HepG2 (cell line): ENCODE results near the gene ZG16. TPM values are rescaled to one million over a fixed set of nuclear protein-coding genes. Genes with fewer than 3 reads are reported as not detected.

Experiments used
- CBFB ChIP-seq: sonication (generic); formaldehyde crosslinking; IDR thresholded peaks from 2 replicates; pipeline ENCODE4 v1.4.0; 2020; ENCODE audit warnings: missing genetic modification reagents
- HES4 ChIP-seq: sonication (generic); formaldehyde crosslinking; IDR thresholded peaks from 2 replicates; pipeline ENCODE4 v1.9.0; 2021; ENCODE audit warnings: mild to moderate bottlenecking, missing genetic modification reagents, borderline replicate concordance
- RBM39 ChIP-seq: fragments of 200-400 bp; formaldehyde crosslinking; IDR thresholded peaks from one replicate; pipeline ENCODE4 v1.6.1; 2018; ENCODE audit warnings: antibody characterized with exemption, mild to moderate bottlenecking, low read depth, low read length; ENCODE audit not compliant: poor library complexity, severe bottlenecking
- SYNCRIP ChIP-seq: fragments of 200-400 bp; formaldehyde crosslinking; IDR thresholded peaks from 2 replicates; pipeline ENCODE4 v1.6.1; 2018; ENCODE audit warnings: mild to moderate bottlenecking, low read depth, low read length; ENCODE audit not compliant: insufficient read depth
- TARDBP ChIP-seq: sonication (generic); formaldehyde crosslinking; IDR thresholded peaks from 2 replicates; pipeline ENCODE4 v1.8.0; 2022; ENCODE audit warnings: mild to moderate bottlenecking, missing genetic modification reagents
- TEAD3 ChIP-seq: optimal IDR thresholded peaks from 2 replicates; pipeline ENCODE3; 2016; ENCODE audit warnings: borderline replicate concordance
- ZBTB38 ChIP-seq: sonication (generic); formaldehyde crosslinking; IDR thresholded peaks from 2 replicates; pipeline ENCODE4 v1.5.1; 2020; ENCODE audit warnings: mild to moderate bottlenecking, missing genetic modification reagents
- ZMYM2 ChIP-seq: sonication (generic); formaldehyde crosslinking; IDR thresholded peaks from 2 replicates; pipeline ENCODE4 v1.8.0; 2022; ENCODE audit warnings: mild to moderate bottlenecking, missing genetic modification reagents
- ZNF160 ChIP-seq: sonication (generic); formaldehyde crosslinking; IDR thresholded peaks from 2 replicates; pipeline ENCODE4 v1.8.0; 2022; ENCODE audit warnings: mild to moderate bottlenecking, inconsistent platforms, missing genetic modification reagents
- ZNF225 ChIP-seq: sonication (generic); formaldehyde crosslinking; IDR thresholded peaks from 2 replicates; pipeline ENCODE4 v1.4.0; 2020; ENCODE audit warnings: mild to moderate bottlenecking, missing genetic modification reagents
- ZNF333 ChIP-seq: sonication (generic); formaldehyde crosslinking; IDR thresholded peaks from 2 replicates; pipeline ENCODE4 v1.4.0; 2020; ENCODE audit warnings: mild to moderate bottlenecking, missing genetic modification reagents, borderline replicate concordance
- ZNF703 ChIP-seq: sonication (generic); formaldehyde crosslinking; IDR thresholded peaks from 2 replicates; pipeline ENCODE4 v1.5.1; 2020; ENCODE audit warnings: missing genetic modification reagents, mild to moderate bottlenecking, moderate library complexity, borderline replicate concordance
- ZNF724P ChIP-seq: sonication (generic); formaldehyde crosslinking; IDR thresholded peaks from 2 replicates; pipeline ENCODE4 v1.8.0; 2022; ENCODE audit warnings: missing genetic modification reagents, borderline replicate concordance
- ZNF761 ChIP-seq: sonication (generic); formaldehyde crosslinking; conservative IDR thresholded peaks from 2 replicates; pipeline ENCODE4 v1.4.0; 2020; ENCODE audit warnings: mild to moderate bottlenecking, missing genetic modification reagents
- polyA plus RNA-seq, 8 experiments: library from polyadenylated mRNA; depleted of rRNA in 3 of 8; stranded (reverse) in 7 of 8; unstranded in 1 of 8; fragments of >200 nt; fragmentation: Illumina TruSeq in 4 of 8; extraction: Trizol in 4 of 8; gene quantifications; 2 replicates each; pipeline versions ENCODE4 v1.2.1 to v1.2.3, GENCODE V29; 2011 to 2016; ENCODE audit warnings: low read depth in 4 of 8, missing spikeins in 1 of 8, mixed read lengths in 1 of 8; ENCODE audit not compliant: insufficient read depth in 1 of 8
- total RNA-seq, 5 experiments: library from RNA; depleted of rRNA; stranded (reverse); fragments of >200 nt; fragmentation: Illumina TruSeq; extraction: Trizol; gene quantifications; 2 replicates each; pipeline ENCODE4 v1.2.3, GENCODE V29; 2016; ENCODE audit warnings: low read depth in 1 of 5
- TF ChIP-seq, protein P1 (sequence below): sonication (generic); formaldehyde crosslinking; conservative IDR thresholded peaks from 2 replicates; pipeline ENCODE4 v1.8.0; 2022; ENCODE audit warnings: mild to moderate bottlenecking, moderate library complexity, missing genetic modification reagents
- TF ChIP-seq, protein P2 (sequence below): sonication (generic); formaldehyde crosslinking; conservative IDR thresholded peaks from 2 replicates; pipeline ENCODE4 v1.4.0; 2020; ENCODE audit warnings: missing genetic modification reagents
- TF ChIP-seq, protein P3 (sequence below): sonication (generic); formaldehyde crosslinking; IDR thresholded peaks from 2 replicates; pipeline ENCODE4 v1.4.0; 2020; ENCODE audit warnings: missing genetic modification reagents
- TF ChIP-seq, protein P4 (sequence below): sonication (generic); formaldehyde crosslinking; IDR thresholded peaks from 2 replicates; pipeline ENCODE4 v1.5.1; 2020; ENCODE audit warnings: mild to moderate bottlenecking, missing genetic modification reagents, moderate library complexity
- TF ChIP-seq, protein P5 (sequence below): sonication (generic); formaldehyde crosslinking; IDR thresholded peaks from 2 replicates; pipeline ENCODE4 v1.5.1; 2020; ENCODE audit warnings: missing genetic modification reagents, mild to moderate bottlenecking, borderline replicate concordance

ZG16 gene
- total and polyA plus RNA-seq, 2 of the 13 experiments (the other 11 are each of a cell fraction or from before 2014, with no cell fraction given) = 0.04 to 0.07 TPM

DNA sequence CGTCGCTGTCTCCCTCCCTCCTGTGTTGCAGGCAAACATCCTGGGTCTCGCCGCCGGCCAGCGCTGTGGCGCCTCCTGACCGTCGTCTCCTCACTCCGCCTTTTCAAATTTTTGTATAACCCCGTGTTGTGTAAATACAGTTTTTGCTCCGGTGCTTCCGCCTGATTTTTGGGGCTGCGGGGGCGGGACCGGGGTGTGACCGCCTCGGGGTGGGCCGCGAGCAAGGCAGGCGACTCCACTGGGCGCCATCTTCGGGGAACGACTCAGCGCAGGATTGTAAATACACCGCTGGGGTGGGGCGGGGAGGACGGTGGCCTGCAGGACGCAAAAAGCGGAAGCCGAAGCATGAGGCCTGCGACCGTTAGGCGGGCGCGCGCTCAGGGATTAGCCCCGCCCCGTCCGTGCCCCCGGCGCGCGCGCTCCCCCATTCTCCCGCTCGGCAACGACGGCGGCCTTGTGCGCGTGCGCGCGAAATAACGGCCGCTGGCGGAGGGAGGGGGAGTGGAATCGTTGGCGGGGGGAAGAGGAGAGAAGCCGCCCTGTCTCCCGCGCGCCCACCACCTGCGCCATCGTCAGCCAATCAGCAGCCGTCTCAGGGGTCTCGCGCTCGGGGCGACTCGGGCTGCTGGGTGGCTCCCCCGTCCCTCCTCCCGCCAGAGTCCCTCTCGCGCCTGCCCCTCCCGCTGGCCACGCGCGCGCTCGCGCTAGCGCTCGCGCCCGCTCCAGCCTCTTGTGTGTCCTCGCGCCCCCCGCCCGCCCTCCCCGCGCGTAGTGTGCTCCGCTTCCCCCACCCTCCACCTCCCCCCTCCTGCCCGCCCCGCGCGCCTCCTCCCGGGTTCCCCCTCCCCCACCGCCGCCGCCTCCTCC is 27.4 kb downstream of the ZG16 start (continued):
- TF ChIP-seq, protein P1, sequence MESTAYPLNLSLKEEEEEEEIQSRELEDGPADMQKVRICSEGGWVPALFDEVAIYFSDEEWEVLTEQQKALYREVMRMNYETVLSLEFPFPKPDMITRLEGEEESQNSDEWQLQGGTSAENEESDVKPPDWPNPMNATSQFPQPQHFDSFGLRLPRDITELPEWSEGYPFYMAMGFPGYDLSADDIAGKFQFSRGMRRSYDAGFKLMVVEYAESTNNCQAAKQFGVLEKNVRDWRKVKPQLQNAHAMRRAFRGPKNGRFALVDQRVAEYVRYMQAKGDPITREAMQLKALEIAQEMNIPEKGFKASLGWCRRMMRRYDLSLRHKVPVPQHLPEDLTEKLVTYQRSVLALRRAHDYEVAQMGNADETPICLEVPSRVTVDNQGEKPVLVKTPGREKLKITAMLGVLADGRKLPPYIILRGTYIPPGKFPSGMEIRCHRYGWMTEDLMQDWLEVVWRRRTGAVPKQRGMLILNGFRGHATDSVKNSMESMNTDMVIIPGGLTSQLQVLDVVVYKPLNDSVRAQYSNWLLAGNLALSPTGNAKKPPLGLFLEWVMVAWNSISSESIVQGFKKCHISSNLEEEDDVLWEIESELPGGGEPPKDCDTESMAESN (CRISPR knock-in tag) = peak; percentile 99
- TF ChIP-seq ZNF160 (CRISPR knock-in tag) (peak; percentile 61; the same call in 1 of the 2 replicates), ZNF724P (CRISPR knock-in tag) (peak; percentile 93; the same call in 1 of the 2 replicates), ZNF761 (peak; percentile 87; the same call in 1 of the 2 replicates), ZBTB38 (CRISPR knock-in tag) (peak; percentile 93), ZNF225 (peak; percentile 79), ZNF333 (0 out of 2 replicates have a peak, but pooled peaks have one; percentile 66), SYNCRIP (no peak), ZNF703 (CRISPR knock-in tag) (peak; percentile 76; the same call in 1 of the 2 replicates), CBFB (CRISPR knock-in tag) (peak; percentile 94), ZMYM2 (CRISPR knock-in tag) (peak; percentile 61; the same call in 1 of the 2 replicates), HES4 (CRISPR knock-in tag) (no peak), RBM39 (peak; percentile 98), TARDBP (peak; percentile 99), TEAD3 (CRISPR knock-in tag) (peak; percentile 93)
- TF ChIP-seq, protein P2, sequence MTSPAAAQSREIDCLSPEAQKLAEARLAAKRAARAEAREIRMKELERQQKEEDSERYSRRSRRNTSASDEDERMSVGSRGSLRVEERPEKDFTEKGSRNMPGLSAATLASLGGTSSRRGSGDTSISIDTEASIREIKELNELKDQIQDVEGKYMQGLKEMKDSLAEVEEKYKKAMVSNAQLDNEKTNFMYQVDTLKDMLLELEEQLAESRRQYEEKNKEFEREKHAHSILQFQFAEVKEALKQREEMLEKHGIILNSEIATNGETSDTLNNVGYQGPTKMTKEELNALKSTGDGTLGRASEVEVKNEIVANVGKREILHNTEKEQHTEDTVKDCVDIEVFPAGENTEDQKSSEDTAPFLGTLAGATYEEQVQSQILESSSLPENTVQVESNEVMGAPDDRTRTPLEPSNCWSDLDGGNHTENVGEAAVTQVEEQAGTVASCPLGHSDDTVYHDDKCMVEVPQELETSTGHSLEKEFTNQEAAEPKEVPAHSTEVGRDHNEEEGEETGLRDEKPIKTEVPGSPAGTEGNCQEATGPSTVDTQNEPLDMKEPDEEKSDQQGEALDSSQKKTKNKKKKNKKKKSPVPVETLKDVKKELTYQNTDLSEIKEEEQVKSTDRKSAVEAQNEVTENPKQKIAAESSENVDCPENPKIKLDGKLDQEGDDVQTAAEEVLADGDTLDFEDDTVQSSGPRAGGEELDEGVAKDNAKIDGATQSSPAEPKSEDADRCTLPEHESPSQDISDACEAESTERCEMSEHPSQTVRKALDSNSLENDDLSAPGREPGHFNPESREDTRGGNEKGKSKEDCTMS (CRISPR knock-in tag) = peak; percentile 44; the same call in 1 of the 2 replicates
- TF ChIP-seq, protein P3, sequence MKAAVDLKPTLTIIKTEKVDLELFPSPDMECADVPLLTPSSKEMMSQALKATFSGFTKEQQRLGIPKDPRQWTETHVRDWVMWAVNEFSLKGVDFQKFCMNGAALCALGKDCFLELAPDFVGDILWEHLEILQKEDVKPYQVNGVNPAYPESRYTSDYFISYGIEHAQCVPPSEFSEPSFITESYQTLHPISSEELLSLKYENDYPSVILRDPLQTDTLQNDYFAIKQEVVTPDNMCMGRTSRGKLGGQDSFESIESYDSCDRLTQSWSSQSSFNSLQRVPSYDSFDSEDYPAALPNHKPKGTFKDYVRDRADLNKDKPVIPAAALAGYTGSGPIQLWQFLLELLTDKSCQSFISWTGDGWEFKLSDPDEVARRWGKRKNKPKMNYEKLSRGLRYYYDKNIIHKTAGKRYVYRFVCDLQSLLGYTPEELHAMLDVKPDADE (CRISPR knock-in tag) = 0 out of 2 replicates have a peak, but pooled peaks have one; percentile 28
- TF ChIP-seq, protein P4, sequence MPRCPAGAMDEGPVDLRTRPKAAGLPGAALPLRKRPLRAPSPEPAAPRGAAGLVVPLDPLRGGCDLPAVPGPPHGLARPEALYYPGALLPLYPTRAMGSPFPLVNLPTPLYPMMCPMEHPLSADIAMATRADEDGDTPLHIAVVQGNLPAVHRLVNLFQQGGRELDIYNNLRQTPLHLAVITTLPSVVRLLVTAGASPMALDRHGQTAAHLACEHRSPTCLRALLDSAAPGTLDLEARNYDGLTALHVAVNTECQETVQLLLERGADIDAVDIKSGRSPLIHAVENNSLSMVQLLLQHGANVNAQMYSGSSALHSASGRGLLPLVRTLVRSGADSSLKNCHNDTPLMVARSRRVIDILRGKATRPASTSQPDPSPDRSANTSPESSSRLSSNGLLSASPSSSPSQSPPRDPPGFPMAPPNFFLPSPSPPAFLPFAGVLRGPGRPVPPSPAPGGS (CRISPR knock-in tag) = peak; percentile 95
- TF ChIP-seq, protein P5, sequence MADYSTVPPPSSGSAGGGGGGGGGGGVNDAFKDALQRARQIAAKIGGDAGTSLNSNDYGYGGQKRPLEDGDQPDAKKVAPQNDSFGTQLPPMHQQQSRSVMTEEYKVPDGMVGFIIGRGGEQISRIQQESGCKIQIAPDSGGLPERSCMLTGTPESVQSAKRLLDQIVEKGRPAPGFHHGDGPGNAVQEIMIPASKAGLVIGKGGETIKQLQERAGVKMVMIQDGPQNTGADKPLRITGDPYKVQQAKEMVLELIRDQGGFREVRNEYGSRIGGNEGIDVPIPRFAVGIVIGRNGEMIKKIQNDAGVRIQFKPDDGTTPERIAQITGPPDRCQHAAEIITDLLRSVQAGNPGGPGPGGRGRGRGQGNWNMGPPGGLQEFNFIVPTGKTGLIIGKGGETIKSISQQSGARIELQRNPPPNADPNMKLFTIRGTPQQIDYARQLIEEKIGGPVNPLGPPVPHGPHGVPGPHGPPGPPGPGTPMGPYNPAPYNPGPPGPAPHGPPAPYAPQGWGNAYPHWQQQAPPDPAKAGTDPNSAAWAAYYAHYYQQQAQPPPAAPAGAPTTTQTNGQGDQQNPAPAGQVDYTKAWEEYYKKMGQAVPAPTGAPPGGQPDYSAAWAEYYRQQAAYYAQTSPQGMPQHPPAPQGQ (CRISPR knock-in tag) = 0 out of 2 replicates have a peak, but pooled peaks have one; percentile 45
